Measurements from ENCODE around the gene FBXW11. TPM values are rescaled to one million over a fixed set of nuclear protein-coding genes. Genes with fewer than 3 reads are reported as not detected.

The FBXW11 gene
- total RNA-seq, 2 donors from 2014 or later = 43.2 to 55.2 TPM

GRCh38 chr5:171841984-171842776, 164.3 kb downstream of the FBXW11 start:
- Mint-ChIP-seq H3K27ac (no peak overlapping the region), H3K36me3 (ENCODE audit: insufficient read depth in 2 of 2) (no peaks in the 10 kb centered on the region), H3K4me3 (no peak overlapping the region), H3K4me1 (ENCODE audit: low read depth) (no peaks in the 10 kb centered on the region), H3K27me3 (ENCODE audit: low read depth) (no peaks in the 10 kb centered on the region), H3K9me3 (no peaks in the 10 kb centered on the region)
- no peak for ATAC-seq (replicated peaks in 1 of 2)
- DNase-seq = no peak

GRCh38 chr5:171840711-171841522, 165.5 kb downstream of the FBXW11 start:
- no peak for DNase-seq
- no peak for ATAC-seq (replicated peaks in 1 of 2)
- no peak overlapping the region for H3K4me3 Mint-ChIP-seq
- peak overlapping the region; percentile 3 for H3K27ac Mint-ChIP-seq
- no peaks in the 10 kb centered on the region for H3K27me3 Mint-ChIP-seq (ENCODE audit: low read depth)
- no peaks in the 10 kb centered on the region for H3K36me3 Mint-ChIP-seq (ENCODE audit: insufficient read depth in 2 of 2)
- H3K9me3 Mint-ChIP-seq = no peaks in the 10 kb centered on the region
- H3K4me1 Mint-ChIP-seq (ENCODE audit: low read depth) = no peaks in the 10 kb centered on the region

- Mint-ChIP-seq H3K27me3 (ENCODE audit: low read depth) (no peaks in the 10 kb centered on the region), H3K36me3 (ENCODE audit: insufficient read depth in 2 of 2) (no peaks in the 10 kb centered on the region), H3K4me1 (ENCODE audit: low read depth) (no peaks in the 10 kb centered on the region), H3K4me3 (no peak overlapping the region), H3K9me3 (no peaks in the 10 kb centered on the region), H3K27ac (no peak overlapping the region)
- no peak for DNase-seq
- no peak for ATAC-seq (replicated peaks in 1 of 2)
These were observed 166.4 kb downstream of the FBXW11 start for GRCh38 chr5:171840066-171840465.

GRCh38 chr5:171839112-171839511, 167.3 kb downstream of the FBXW11 start:
- Mint-ChIP-seq H3K36me3 (ENCODE audit: insufficient read depth in 2 of 2) (no peaks in the 10 kb centered on the region), H3K9me3 (no peaks in the 10 kb centered on the region), H3K4me1 (ENCODE audit: low read depth) (no peaks in the 10 kb centered on the region), H3K27me3 (ENCODE audit: low read depth) (no peaks in the 10 kb centered on the region), H3K27ac (no peak overlapping the region), H3K4me3 (no peak overlapping the region)
- DNase-seq (no peak), ATAC-seq (replicated peaks in 1 of 2) (no peak)

GRCh38 chr5:171838066-171838465, 168.4 kb downstream of the FBXW11 start:
- Mint-ChIP-seq H3K4me3 (no peak overlapping the region), H3K27ac (no peak overlapping the region), H3K27me3 (ENCODE audit: low read depth) (no peaks in the 10 kb centered on the region)

GRCh38 chr5:171837522-171837921, 168.9 kb downstream of the FBXW11 start:
- Mint-ChIP-seq H3K4me1 (ENCODE audit: low read depth) (no peaks in the 10 kb centered on the region), H3K27me3 (ENCODE audit: low read depth) (no peaks in the 10 kb centered on the region), H3K36me3 (ENCODE audit: insufficient read depth in 2 of 2) (no peaks in the 10 kb centered on the region), H3K9me3 (no peaks in the 10 kb centered on the region), H3K4me3 (no peak overlapping the region), H3K27ac (no peak overlapping the region)
- no peak for ATAC-seq (replicated peaks in 1 of 2)
- DNase-seq = no peak

More at GRCh38 chr5:171838066-171838465, 168.4 kb downstream of the FBXW11 start:
- no peaks in the 10 kb centered on the region for H3K36me3 Mint-ChIP-seq (ENCODE audit: insufficient read depth in 2 of 2)
- ATAC-seq (replicated peaks in 1 of 2) (no peak), DNase-seq (no peak)
- no peaks in the 10 kb centered on the region for H3K9me3 Mint-ChIP-seq
- H3K4me1 Mint-ChIP-seq (ENCODE audit: low read depth) = no peaks in the 10 kb centered on the region

- ATAC-seq (replicated peaks in 1 of 2) (no peak), DNase-seq (no peak)
- Mint-ChIP-seq H3K27me3 (ENCODE audit: low read depth) (no peaks in the 10 kb centered on the region), H3K4me3 (no peak overlapping the region), H3K36me3 (ENCODE audit: insufficient read depth in 2 of 2) (peaks cover 0 to 1% of the 10 kb centered on the region in 2 donors), H3K4me1 (ENCODE audit: low read depth) (no peaks in the 10 kb centered on the region), H3K27ac (no peak overlapping the region), H3K9me3 (peaks cover 2 to 4% of the 10 kb centered on the region in 2 donors)
These were observed 171.4 kb downstream of the FBXW11 start for GRCh38 chr5:171835066-171835465.

GRCh38 chr5:171834461-171834860, 172.0 kb downstream of the FBXW11 start:
- H3K4me3 Mint-ChIP-seq = no peak overlapping the region
- no peak for ATAC-seq (replicated peaks in 1 of 2)
- H3K36me3 Mint-ChIP-seq (ENCODE audit: insufficient read depth in 2 of 2) = peaks cover 0 to 1% of the 10 kb centered on the region in 2 donors
- no peaks in the 10 kb centered on the region for H3K27me3 Mint-ChIP-seq (ENCODE audit: low read depth)
- no peak overlapping the region for H3K27ac Mint-ChIP-seq
- peaks cover 2 to 4% of the 10 kb centered on the region in 2 donors for H3K9me3 Mint-ChIP-seq
- H3K4me1 Mint-ChIP-seq (ENCODE audit: low read depth) = no peaks in the 10 kb centered on the region
- DNase-seq = no peak

GRCh38 chr5:171832775-171833174, 173.7 kb downstream of the FBXW11 start:
- Mint-ChIP-seq H3K4me1 (ENCODE audit: low read depth) (no peaks in the 10 kb centered on the region), H3K27me3 (ENCODE audit: low read depth) (no peaks in the 10 kb centered on the region), H3K9me3 (peaks cover 2 to 4% of the 10 kb centered on the region in 2 donors), H3K36me3 (ENCODE audit: insufficient read depth in 2 of 2) (peaks cover 1 to 2% of the 10 kb centered on the region in 2 donors), H3K4me3 (no peak overlapping the region), H3K27ac (no peak overlapping the region)
- DNase-seq (no peak), ATAC-seq (replicated peaks in 1 of 2) (no peak)

- Mint-ChIP-seq H3K27me3 (ENCODE audit: low read depth) (no peaks in the 10 kb centered on the region), H3K27ac (no peak overlapping the region)
- ATAC-seq (replicated peaks in 1 of 2) = no peak
These were observed 175.8 kb downstream of the FBXW11 start for GRCh38 chr5:171830686-171831085.

GRCh38 chr5:171827162-171827561, 179.3 kb downstream of the FBXW11 start:
- DNase-seq (no peak), ATAC-seq (replicated peaks in 1 of 2) (no peak)
- peaks cover 2 to 4% of the 10 kb centered on the region in 2 donors for H3K9me3 Mint-ChIP-seq
- H3K27ac Mint-ChIP-seq = no peak overlapping the region
- no peaks in the 10 kb centered on the region for H3K27me3 Mint-ChIP-seq (ENCODE audit: low read depth)
- H3K4me3 Mint-ChIP-seq = no peak overlapping the region
- H3K36me3 Mint-ChIP-seq (ENCODE audit: insufficient read depth in 2 of 2) = peaks cover 1 to 2% of the 10 kb centered on the region in 2 donors
- H3K4me1 Mint-ChIP-seq (ENCODE audit: low read depth) = no peaks in the 10 kb centered on the region

More at GRCh38 chr5:171830686-171831085, 175.8 kb downstream of the FBXW11 start:
- H3K36me3 Mint-ChIP-seq (ENCODE audit: insufficient read depth in 2 of 2) = peaks cover 1 to 2% of the 10 kb centered on the region in 2 donors
- H3K4me3 Mint-ChIP-seq = no peak overlapping the region
- no peak for DNase-seq
- peaks cover 2 to 4% of the 10 kb centered on the region in 2 donors for H3K9me3 Mint-ChIP-seq
- H3K4me1 Mint-ChIP-seq (ENCODE audit: low read depth) = no peaks in the 10 kb centered on the region

- Mint-ChIP-seq H3K9me3 (peaks cover 0 to under 1% of the 10 kb centered on the region in 2 donors), H3K36me3 (ENCODE audit: insufficient read depth in 2 of 2) (peaks cover 0 to 2% of the 10 kb centered on the region in 2 donors), H3K4me3 (no peak overlapping the region), H3K27me3 (ENCODE audit: low read depth) (no peaks in the 10 kb centered on the region), H3K4me1 (ENCODE audit: low read depth) (no peaks in the 10 kb centered on the region), H3K27ac (no peak overlapping the region)
- no peak for ATAC-seq (replicated peaks in 1 of 2)
- no peak for DNase-seq
These were observed 180.3 kb downstream of the FBXW11 start for GRCh38 chr5:171826132-171826531.

GRCh38 chr5:171825051-171825450, 181.4 kb downstream of the FBXW11 start:
- no peaks in the 10 kb centered on the region for H3K4me1 Mint-ChIP-seq (ENCODE audit: low read depth)
- no peak overlapping the region for H3K4me3 Mint-ChIP-seq
- ATAC-seq (replicated peaks in 1 of 2) (no peak), DNase-seq (no peak)
- H3K27me3 Mint-ChIP-seq (ENCODE audit: low read depth) = no peaks in the 10 kb centered on the region
- peaks cover 0 to 2% of the 10 kb centered on the region in 2 donors for H3K36me3 Mint-ChIP-seq (ENCODE audit: insufficient read depth in 2 of 2)
- no peak overlapping the region for H3K27ac Mint-ChIP-seq
- H3K9me3 Mint-ChIP-seq = no peaks in the 10 kb centered on the region

All from activated T-cell treated with anti-CD3 and anti-CD28 coated beads, Interleukin-2, amount 50 U/mL, for 72 hours (primary cell).